Trophoblast cell (in vitro differentiated cells and primary cell): Measurements from ENCODE around the gene SUPT7L.

Experiments used
- DNase-seq, 2 donors: peaks; one replicate each; pipeline ENCODE4 v3.0.0-alpha.2; 2016
- H2AFZ ChIP-seq: 2 replicates; pipeline ENCODE4 v1.6.1; 2013; ENCODE audit warnings: low read length, moderate library complexity, mild to moderate bottlenecking; ENCODE audit not compliant: insufficient read depth, poor library complexity
- H2AK5ac ChIP-seq: 2 replicates; pipeline ENCODE4 v1.6.1; 2013; ENCODE audit warnings: mild to moderate bottlenecking, low read length
- H2BK120ac ChIP-seq: 2 replicates; pipeline ENCODE4 v1.6.1; 2013; ENCODE audit warnings: low read length, mild to moderate bottlenecking, moderate library complexity; ENCODE audit not compliant: insufficient read depth, poor library complexity
- H2BK12ac ChIP-seq: 2 replicates; pipeline ENCODE4 v1.6.1; 2013; ENCODE audit warnings: mild to moderate bottlenecking, low read length, moderate library complexity
- H2BK5ac ChIP-seq: 2 replicates; pipeline ENCODE4 v1.6.1; 2013; ENCODE audit warnings: low read length, low read depth, moderate library complexity, mild to moderate bottlenecking; ENCODE audit not compliant: poor library complexity
- H3K14ac ChIP-seq: 2 replicates; pipeline ENCODE4 v1.6.1; 2013; ENCODE audit warnings: mild to moderate bottlenecking, low read length
- H3K18ac ChIP-seq: 2 replicates; pipeline ENCODE4 v1.6.1; 2013; ENCODE audit warnings: mild to moderate bottlenecking, low read length
- H3K23ac ChIP-seq: 2 replicates; pipeline ENCODE4 v1.6.1; 2013; ENCODE audit warnings: low read length
- H3K27ac ChIP-seq: 2 replicates; pipeline ENCODE4 v1.5.1; 2013; ENCODE audit warnings: low read depth, mild to moderate bottlenecking, inconsistent platforms, low read length, moderate library complexity
- H3K27me3 ChIP-seq: 2 replicates; pipeline ENCODE4 v1.6.1; 2013; ENCODE audit warnings: inconsistent platforms, mild to moderate bottlenecking, low read length, moderate library complexity; ENCODE audit not compliant: insufficient read depth
- H3K36me3 ChIP-seq, 2 experiments: 1 replicate in 1 of 2; 2 replicates in 1 of 2; pipeline ENCODE4 v1.6.1; 2013; ENCODE audit warnings: low read length in 2 of 2, mild to moderate bottlenecking in 2 of 2, moderate library complexity in 1 of 2; ENCODE audit not compliant: insufficient read depth in 2 of 2, control insufficient read depth in 1 of 2
- H3K4ac ChIP-seq: 2 replicates; pipeline ENCODE4 v1.6.1; 2013; ENCODE audit warnings: low read depth, mild to moderate bottlenecking, low read length, moderate library complexity
- H3K4me1 ChIP-seq, 2 experiments: 1 replicate in 1 of 2; 2 replicates in 1 of 2; pipeline ENCODE4 v1.6.1; 2013; ENCODE audit warnings: low read length in 2 of 2, mild to moderate bottlenecking in 2 of 2, moderate library complexity in 1 of 2; ENCODE audit not compliant: insufficient read depth in 2 of 2, control insufficient read depth in 1 of 2
- H3K4me2 ChIP-seq: 2 replicates; pipeline ENCODE4 v1.6.1; 2013; ENCODE audit warnings: inconsistent platforms, mild to moderate bottlenecking, low read length, moderate library complexity
- H3K4me3 ChIP-seq: 2 replicates; pipeline ENCODE4 v1.5.1; 2013; ENCODE audit warnings: mild to moderate bottlenecking, low read depth, low read length, inconsistent platforms
- H3K79me1 ChIP-seq: one replicate; pipeline ENCODE4 v1.6.1; 2013; ENCODE audit warnings: low read length
- H3K79me2 ChIP-seq: 2 replicates; pipeline ENCODE4 v1.6.1; 2013; ENCODE audit warnings: low read length, mild to moderate bottlenecking; ENCODE audit not compliant: control insufficient read depth, insufficient read depth, poor library complexity
- H3K9ac ChIP-seq: 2 replicates; pipeline ENCODE4 v1.6.1; 2013; ENCODE audit warnings: mild to moderate bottlenecking, low read length
- H3K9me3 ChIP-seq: 2 replicates; pipeline ENCODE4 v1.6.1; 2013; ENCODE audit warnings: low read depth, mild to moderate bottlenecking, control low read depth, inconsistent platforms, low read length; ENCODE audit not compliant: insufficient read depth
- H4K12ac ChIP-seq: 2 replicates; pipeline ENCODE4 v1.6.1; 2013; ENCODE audit warnings: low read depth, mild to moderate bottlenecking, low read length, moderate library complexity
- H4K8ac ChIP-seq: 2 replicates; pipeline ENCODE4 v1.6.1; 2013; ENCODE audit warnings: low read depth, mild to moderate bottlenecking, low read length, moderate library complexity
- H4K91ac ChIP-seq: one replicate; pipeline ENCODE4 v1.6.1; 2013; ENCODE audit warnings: low read depth, mild to moderate bottlenecking, low read length, moderate library complexity
- WGBS: extraction: QIAGEN DNeasy Blood & Tissue Kit; methylation state at CpG from one replicate; pipeline ENCODE4 v1.1.7; 2013; ENCODE audit warnings: missing lambda C conversion rate; ENCODE audit not compliant: insufficient read length, insufficient coverage; ENCODE audit errors: extremely low coverage; 5-methylcytosine and 5-hydroxymethylcytosine counted together

Gene SUPT7L

DNA sequence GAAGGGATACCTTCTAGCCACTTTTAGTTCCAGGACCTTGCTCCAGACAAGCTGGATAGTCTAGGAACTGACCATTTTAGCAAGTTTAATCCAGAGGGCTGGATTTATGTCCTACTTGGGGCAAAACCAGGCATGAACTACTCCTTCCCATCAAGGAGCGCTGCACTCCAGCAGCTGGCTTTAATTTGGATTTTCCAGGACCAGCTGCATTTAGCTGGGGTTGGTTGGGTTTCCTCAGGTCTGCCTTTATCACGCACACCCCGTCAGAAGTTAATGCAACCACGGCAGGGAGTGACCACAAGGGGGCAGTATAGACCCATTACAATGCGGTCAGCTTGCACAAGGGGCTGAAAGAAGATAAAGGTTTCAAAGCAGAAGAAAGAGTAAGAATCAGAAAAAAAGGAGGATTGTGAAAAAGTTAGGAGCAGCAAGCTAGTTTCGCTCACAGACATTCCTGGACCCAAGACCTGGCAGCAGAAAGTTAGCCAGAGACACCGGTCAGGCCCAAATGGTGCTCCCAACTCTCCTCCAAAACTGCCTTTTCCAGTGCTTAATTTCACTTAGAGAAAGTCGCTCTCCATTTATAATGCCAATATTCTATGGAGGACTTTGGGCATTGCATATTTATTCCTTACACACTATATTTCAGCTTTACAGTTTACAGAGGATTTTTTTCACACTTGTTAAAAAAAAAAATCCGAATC is 40.4 kb upstream of the SUPT7L start:
- Histone ChIP-seq H4K8ac (no peak overlapping the region), H3K79me1 (peaks cover 3% of the 10 kb centered on the region), H2BK5ac (no peak overlapping the region), H3K18ac (no peak overlapping the region), H3K27me3 (no peaks in the 10 kb centered on the region), H3K4ac (no peak overlapping the region), H3K4me1 (peaks cover 3 to 4% of the 10 kb centered on the region in 2 experiments), H3K23ac (no peak overlapping the region), H3K27ac (no peak overlapping the region), H3K9ac (no peak overlapping the region), H3K4me2 (no peak overlapping the region), H2BK120ac (no peak overlapping the region), H3K9me3 (no peaks in the 10 kb centered on the region), H3K14ac (no peak overlapping the region), H2AFZ (no peak overlapping the region), H2BK12ac (peak overlapping the region; percentile 30), H3K79me2 (no peaks in the 10 kb centered on the region), H3K36me3 (peaks cover 0 to 2% of the 10 kb centered on the region in 2 experiments), H2AK5ac (no peak overlapping the region), H4K12ac (no peak overlapping the region), H3K4me3 (no peak overlapping the region), H4K91ac (no peak overlapping the region)
- WGBS, result no CpG with 5 or more reads among the region's 9 CpGs
- DNase-seq, result peak; percentile 79 to 93

DNA sequence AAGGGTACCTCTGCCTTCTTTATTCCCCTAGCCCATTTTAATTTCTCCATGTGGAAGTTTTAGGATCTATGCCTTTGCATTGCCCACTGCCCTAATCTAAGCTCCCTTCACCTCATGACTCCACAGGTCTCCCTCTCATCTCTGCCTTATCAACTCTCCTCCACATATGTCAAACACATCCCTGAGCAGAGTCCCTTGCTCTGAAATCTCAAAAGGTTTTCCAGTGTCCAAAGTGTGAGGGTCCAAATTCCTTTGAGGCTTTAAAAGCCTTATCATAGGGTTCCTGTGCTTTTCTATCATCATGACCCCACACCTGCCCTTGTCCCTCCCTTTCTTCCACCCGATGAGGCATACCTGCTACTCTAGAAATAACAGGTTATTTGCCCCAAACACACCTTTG is 38.9 kb upstream of the SUPT7L start:
- H3K79me1 ChIP-seq, result peaks cover 3% of the 10 kb centered on the region
- H3K4ac ChIP-seq, result no peak overlapping the region
- no peak overlapping the region for H2BK5ac ChIP-seq
- H2AFZ ChIP-seq, result no peak overlapping the region
- H3K79me2 ChIP-seq, result no peaks in the 10 kb centered on the region
- peaks cover 3 to 4% of the 10 kb centered on the region in 2 experiments for H3K4me1 ChIP-seq
- no peak overlapping the region for H2AK5ac ChIP-seq
- WGBS, result no CpG with 5 or more reads among the region's 1 CpG
- no peak overlapping the region for H4K12ac ChIP-seq
- DNase-seq, result no peak
- no peak overlapping the region for H3K27ac ChIP-seq
- no peak overlapping the region for H4K91ac ChIP-seq
- H2BK12ac ChIP-seq, result no peak overlapping the region
- no peak overlapping the region for H3K4me3 ChIP-seq
- H2BK120ac ChIP-seq, result no peak overlapping the region
- no peak overlapping the region for H3K18ac ChIP-seq
- no peaks in the 10 kb centered on the region for H3K9me3 ChIP-seq
- H4K8ac ChIP-seq, result no peak overlapping the region
- no peaks in the 10 kb centered on the region for H3K27me3 ChIP-seq
- no peak overlapping the region for H3K23ac ChIP-seq
- H3K9ac ChIP-seq, result no peak overlapping the region
- no peak overlapping the region for H3K4me2 ChIP-seq
- no peak overlapping the region for H3K14ac ChIP-seq
- peaks cover 0 to 2% of the 10 kb centered on the region in 2 experiments for H3K36me3 ChIP-seq

DNA sequence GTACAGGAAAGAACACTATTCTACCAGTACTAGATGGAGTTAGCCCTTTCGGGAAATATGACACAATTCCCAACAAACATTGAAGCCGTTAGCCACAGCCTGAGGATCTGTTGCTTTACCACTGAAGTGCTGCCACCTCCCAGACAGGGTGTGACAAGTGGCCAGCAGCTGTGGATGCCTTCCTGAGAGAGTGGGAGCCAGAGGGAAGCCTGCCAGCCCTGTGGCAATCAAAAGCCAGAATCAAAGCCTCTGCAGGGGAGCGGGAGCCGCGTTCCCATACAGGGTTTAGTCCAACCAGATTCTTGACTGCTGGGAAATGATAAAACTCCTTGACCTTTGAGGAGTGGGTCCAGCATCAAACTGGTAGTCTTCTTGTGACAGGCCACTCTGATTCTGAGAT is 38.3 kb upstream of the SUPT7L start:
- Histone ChIP-seq H3K36me3 (peaks cover 0 to 2% of the 10 kb centered on the region in 2 experiments), H3K79me1 (peaks cover 3% of the 10 kb centered on the region), H3K27me3 (no peaks in the 10 kb centered on the region), H3K18ac (no peak overlapping the region), H2AFZ (no peak overlapping the region), H3K79me2 (no peaks in the 10 kb centered on the region), H3K27ac (no peak overlapping the region), H2AK5ac (no peak overlapping the region), H2BK120ac (no peak overlapping the region), H4K91ac (no peak overlapping the region), H3K4me3 (no peak overlapping the region), H3K14ac (no peak overlapping the region), H2BK5ac (no peak overlapping the region), H3K4me1 (peaks cover 3 to 4% of the 10 kb centered on the region in 2 experiments), H4K8ac (no peak overlapping the region), H3K9me3 (no peaks in the 10 kb centered on the region), H3K9ac (no peak overlapping the region), H3K23ac (no peak overlapping the region), H3K4ac (no peak overlapping the region), H4K12ac (no peak overlapping the region), H2BK12ac (no peak overlapping the region), H3K4me2 (no peak overlapping the region)
- WGBS, result no CpG with 5 or more reads among the region's 5 CpGs
- no peak for DNase-seq

DNA sequence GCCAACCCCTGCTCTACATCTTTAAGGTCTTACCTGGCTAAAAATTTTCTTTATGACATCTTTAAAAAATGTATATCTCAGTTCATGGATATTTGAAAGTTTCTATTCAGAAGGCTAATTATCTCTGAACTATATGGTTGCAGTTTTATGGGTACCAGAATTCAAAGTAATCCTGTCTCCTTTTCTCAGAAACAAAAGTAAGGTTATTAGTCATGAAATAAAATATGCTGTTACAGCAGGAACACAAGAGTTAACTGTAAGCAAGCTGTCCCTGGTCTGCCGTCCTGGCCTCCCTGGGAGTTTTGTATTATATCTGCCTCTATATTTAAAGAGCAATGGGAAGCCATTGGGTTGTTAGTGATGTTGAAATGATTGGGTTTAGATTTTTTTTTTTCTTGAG is 34.2 kb upstream of the SUPT7L start:
- no peak overlapping the region for H3K23ac ChIP-seq
- no peaks in the 10 kb centered on the region for H3K4me1 ChIP-seq
- no peaks in the 10 kb centered on the region for H3K79me2 ChIP-seq
- H4K91ac ChIP-seq, result no peak overlapping the region
- no peak overlapping the region for H3K27ac ChIP-seq
- no peak overlapping the region for H2BK120ac ChIP-seq
- no peaks in the 10 kb centered on the region for H3K27me3 ChIP-seq
- H2AK5ac ChIP-seq, result no peak overlapping the region
- H3K9ac ChIP-seq, result no peak overlapping the region
- no peak overlapping the region for H2BK12ac ChIP-seq
- H3K4me3 ChIP-seq, result no peak overlapping the region
- H3K4me2 ChIP-seq, result no peak overlapping the region
- WGBS, result no CpG with 5 or more reads among the region's 1 CpG
- H3K36me3 ChIP-seq, result peaks cover 2 to 5% of the 10 kb centered on the region in 2 experiments
- H3K18ac ChIP-seq, result no peak overlapping the region
- no peak overlapping the region for H2AFZ ChIP-seq
- no peak for DNase-seq
- H4K12ac ChIP-seq, result no peak overlapping the region
- no peaks in the 10 kb centered on the region for H3K9me3 ChIP-seq
- no peak overlapping the region for H3K4ac ChIP-seq
- no peaks in the 10 kb centered on the region for H3K79me1 ChIP-seq
- H4K8ac ChIP-seq, result no peak overlapping the region
- no peak overlapping the region for H3K14ac ChIP-seq
- H2BK5ac ChIP-seq, result no peak overlapping the region
